Activated CD8-positive, alpha-beta T cell treated with anti-CD3 and anti-CD28 coated beads for 36 hours (primary cell): ENCODE data around the gene CCR5AS.

Source experiments
- ATAC-seq: fragments of 200-7000 bp; cut with Tn5 transposase; one replicate; pipeline ENCODE4 v1.10.0; 2021; ENCODE audit warnings: mild to moderate bottlenecking, moderate library complexity
- CTCF ChIA-PET: fragments of 350-600 bp; sonication (Branson Sonifier 250); formaldehyde crosslinking; loops from one replicate; lab custom pipeline; 2021; ENCODE audit warnings: antibody characterized with exemption; lab: Charles Lee
- POLR2A ChIA-PET: fragments of 350-600 bp; sonication (Branson Sonifier 250); formaldehyde crosslinking; loops from one replicate; lab custom pipeline; 2021; ENCODE audit warnings: antibody characterized with exemption; lab: Charles Lee
- DNase-seq: peaks from one replicate; pipeline ENCODE4 v3.0.0-alpha.2; 2020
- H3K27ac Mint-ChIP-seq: one replicate; pipeline ENCODE4 v1.8.0; 2021; ENCODE audit warnings: mild to moderate bottlenecking, mixed read lengths
- H3K27me3 Mint-ChIP-seq: one replicate; pipeline ENCODE4 v1.8.0; 2021; ENCODE audit warnings: mixed read lengths
- H3K36me3 Mint-ChIP-seq: one replicate; pipeline ENCODE4 v1.8.0; 2021; ENCODE audit warnings: low read depth, mixed read lengths
- H3K4me1 Mint-ChIP-seq: one replicate; pipeline ENCODE4 v1.8.0; 2021; ENCODE audit warnings: low read depth, mixed read lengths
- H3K4me3 Mint-ChIP-seq: one replicate; pipeline ENCODE4 v1.8.0; 2021; ENCODE audit warnings: mild to moderate bottlenecking, moderate library complexity, mixed read lengths
- H3K9me3 Mint-ChIP-seq: one replicate; pipeline ENCODE4 v1.8.0; 2021; ENCODE audit warnings: mixed read lengths
- CTCF ChIP-seq: fragments of 200-600 bp; IDR thresholded peaks from one replicate; pipeline ENCODE4 v1.8.0; 2022; ENCODE audit warnings: antibody characterized with exemption, mild to moderate bottlenecking
- intact Hi-C: fragments of 100-400 bp; cut with micrococcal nuclease; formaldehyde crosslinking; loops from one replicate; pipeline ENCODE4 v1.10.0; 2022

The CCR5AS gene

GRCh38 chr3:46454209-46454595 is 47.3 kb upstream of the CCR5AS start:
- Mint-ChIP-seq H3K4me1 (no peaks in the 10 kb centered on the region), H3K4me3 (no peak overlapping the region), H3K27ac (no peak overlapping the region), H3K9me3 (no peaks in the 10 kb centered on the region), H3K27me3 (peaks cover 2% of the 10 kb centered on the region), H3K36me3 (no peaks in the 10 kb centered on the region)
- intact Hi-C loops, result no loop called here
- DNase-seq, result no peak
- ATAC-seq, result no peak
- CTCF ChIA-PET, result interaction anchor here (0.8 kb wide), 1 partner anchor 35 kb away, joined by 3 read pairs; no protein-coding TSS in a partner anchor
- POLR2A ChIA-PET, result interaction anchor here (1.4 kb wide), 1 partner anchor 9 kb away, joined by 4 read pairs; no protein-coding TSS in a partner anchor
- TF ChIP-seq CTCF, result no peak

GRCh38 chr3:46453526-46454208 is 46.8 kb upstream of the CCR5AS start:
- DNase-seq (no peak), ATAC-seq (no peak)
- Mint-ChIP-seq H3K27me3 (peaks cover 2% of the 10 kb centered on the region), H3K9me3 (no peaks in the 10 kb centered on the region), H3K4me3 (no peak overlapping the region), H3K36me3 (no peaks in the 10 kb centered on the region), H3K27ac (no peak overlapping the region), H3K4me1 (no peaks in the 10 kb centered on the region)
- no peak for TF ChIP-seq CTCF
- CTCF ChIA-PET, result interaction anchor here (0.8 kb wide), 1 partner anchor 36 kb away, joined by 3 read pairs; no protein-coding TSS in a partner anchor
- intact Hi-C loops, result no loop called here
- POLR2A ChIA-PET, result interaction anchor here (1.4 kb wide), 1 partner anchor 9 kb away, joined by 4 read pairs; no protein-coding TSS in a partner anchor

GRCh38 chr3:46449755-46450552 is 43.1 kb upstream of the CCR5AS start:
- H3K36me3 Mint-ChIP-seq, result no peaks in the 10 kb centered on the region
- POLR2A ChIA-PET, result interaction anchor here (1.1 kb wide), 1 partner anchor 53 kb away, joined by 3 read pairs; no protein-coding TSS in a partner anchor
- H3K9me3 Mint-ChIP-seq, result no peaks in the 10 kb centered on the region
- no peaks in the 10 kb centered on the region for H3K4me1 Mint-ChIP-seq
- H3K4me3 Mint-ChIP-seq, result no peak overlapping the region
- intact Hi-C loops, result no loop called here
- CTCF ChIA-PET, result interaction anchor here (0.6 to 2.8 kb wide), 12 partner anchors 9 to 325 kb away, joined by 3 to 18 read pairs (median 4); partner anchors contain the start of genes CCR5AS and CCRL2
- no peak for ATAC-seq
- peak; percentile 9 for DNase-seq
- TF ChIP-seq CTCF, result peak; percentile 71
- no peak overlapping the region for H3K27ac Mint-ChIP-seq
- H3K27me3 Mint-ChIP-seq, result peaks cover 2% of the 10 kb centered on the region

GRCh38 chr3:46448721-46449120 is 41.9 kb upstream of the CCR5AS start:
- ChIA-PET POLR2A (no interaction called here), CTCF (interaction anchor here (0.7 to 2.8 kb wide), 6 partner anchors 9 to 41 kb away, joined by 3 to 18 read pairs (median 8); partner anchors contain the start of genes CCR5AS and CCRL2)
- intact Hi-C loops, result no loop called here
- H3K9me3 Mint-ChIP-seq, result no peaks in the 10 kb centered on the region
- peaks cover 2% of the 10 kb centered on the region for H3K27me3 Mint-ChIP-seq
- no peaks in the 10 kb centered on the region for H3K4me1 Mint-ChIP-seq
- ATAC-seq, result no peak
- no peaks in the 10 kb centered on the region for H3K36me3 Mint-ChIP-seq
- no peak overlapping the region for H3K27ac Mint-ChIP-seq
- no peak for TF ChIP-seq CTCF
- no peak for DNase-seq
- no peak overlapping the region for H3K4me3 Mint-ChIP-seq
